OCI-M2 (cell line): Measurements from ENCODE around the gene ZNF106.

ENCODE experiments used
- DNase-seq: peaks from one replicate; lab custom pipeline; 2025; ENCODE audit not compliant: unreplicated experiment; lab: John Stamatoyannopoulos, UW

The ZNF106 gene

GRCh38 chr15:42490671-42491538 lies at the start of gene ZNF106:
Gene ZNF106, minus strand, starts transcription at chr15:42491141. Its CDS starts 18,852 bp downstream, at chr15:42472289.
- peak; percentile 74 for DNase-seq

- no peak for DNase-seq
These were observed 42.3 kb upstream of the ZNF106 start for GRCh38 chr15:42533246-42533645.

GRCh38 chr15:42528970-42529369 lies 38.0 kb upstream of the ZNF106 start:
- no peak for DNase-seq

GRCh38 chr15:42523331-42523730 lies 32.4 kb upstream of the ZNF106 start:
- DNase-seq: no peak

- DNase-seq: no peak
These were observed 20.1 kb upstream of the ZNF106 start for GRCh38 chr15:42511007-42511391.

- DNase-seq: no peak
These were observed 19.5 kb upstream of the ZNF106 start for GRCh38 chr15:42510258-42511006.

GRCh38 chr15:42508263-42508690 lies 17.3 kb upstream of the ZNF106 start:
- no peak for DNase-seq

- no peak for DNase-seq
These were observed 16.6 kb upstream of the ZNF106 start for GRCh38 chr15:42507514-42507913.

- no peak for DNase-seq
These were observed 13.7 kb upstream of the ZNF106 start for GRCh38 chr15:42504631-42505030.

- no peak for DNase-seq
These were observed 12.9 kb upstream of the ZNF106 start for GRCh38 chr15:42503825-42504224.

- no peak for DNase-seq
These were observed 11.5 kb upstream of the ZNF106 start for GRCh38 chr15:42502477-42502876.

GRCh38 chr15:42499858-42500609 lies 9.1 kb upstream of the ZNF106 start:
- peak; percentile 49 for DNase-seq

GRCh38 chr15:42498212-42499068 lies 7.5 kb upstream of the ZNF106 start:
- no peak for DNase-seq

- peak; percentile 65 for DNase-seq
These were observed 4.6 kb upstream of the ZNF106 start, which contains the start of gene SNAP23 for GRCh38 chr15:42495361-42496212. Gene SNAP23, plus strand, starts transcription at chr15:42495634. Its CDS starts 16,213 bp downstream, at chr15:42511847.

- DNase-seq: no peak
These were observed 4.0 kb upstream of the ZNF106 start for GRCh38 chr15:42494998-42495360.

GRCh38 chr15:42493679-42494078 lies 2.7 kb upstream of the ZNF106 start:
- DNase-seq: no peak

GRCh38 chr15:42491539-42492225 lies 741 bp upstream of the ZNF106 start:
- no peak for DNase-seq

- DNase-seq: no peak
These were observed 660 bp downstream of the ZNF106 start for GRCh38 chr15:42490291-42490670.

GRCh38 chr15:42483677-42484076 lies 7.3 kb downstream of the ZNF106 start:
- no peak for DNase-seq
